Measurements from ENCODE around the gene EEFSEC. TPM values are rescaled to one million over a fixed set of nuclear protein-coding genes. Genes with fewer than 3 reads are reported as not detected.

Gene EEFSEC
- polyA plus RNA-seq, 1 donor (not counting 4 experiments of a cell fraction or from before 2014, with no cell fraction given): 8.7 TPM

- FAIRE-seq: no peak
- no peak for DNase-seq (ENCODE audit: low read depth, low spot score)
These were observed 48.0 kb downstream of the EEFSEC start for GRCh38 chr3:128201158-128201755.

GRCh38 chr3:128203169-128203568 lies 49.9 kb downstream of the EEFSEC start:
- Histone ChIP-seq H3K27ac (ENCODE audit: control insufficient read depth, insufficient read depth, low read length) (no peak overlapping the region), H3K79me2 (ENCODE audit: control insufficient read depth, insufficient read depth, low read length) (no peaks in the 10 kb centered on the region), H3K4me3 (ENCODE audit: control insufficient read depth in 2 of 3, extremely low read depth in 1 of 3, insufficient read depth in 2 of 3, low read depth in 1 of 3, low read length in 3 of 3) (no peak overlapping the region), H3K9me3 (ENCODE audit: control insufficient read depth, low read depth, low read length) (no peaks in the 10 kb centered on the region), H2AFZ (ENCODE audit: control insufficient read depth, low read length) (no peak overlapping the region), H3K4me1 (ENCODE audit: control insufficient read depth, extremely low read depth, insufficient read depth, low read length) (no peaks in the 10 kb centered on the region), H4K20me1 (ENCODE audit: control insufficient read depth, extremely low read depth, insufficient read depth, low read length) (peaks cover 3% of the 10 kb centered on the region), H3K4me2 (ENCODE audit: control insufficient read depth, extremely low read depth, insufficient read depth, low read depth, low read length) (no peak overlapping the region), H3K9ac (ENCODE audit: control insufficient read depth, extremely low read depth, insufficient read depth, low read length) (no peak overlapping the region), H3K36me3 (ENCODE audit: control insufficient read depth in 2 of 2, extremely low read depth in 1 of 2, insufficient read depth in 2 of 2, low read length in 2 of 2) (no peaks in the 10 kb centered on the region), H3K27me3 (ENCODE audit: control insufficient read depth, extremely low read depth, insufficient read depth, low read length) (no peaks in the 10 kb centered on the region), H3K9me1 (ENCODE audit: control insufficient read depth, extremely low read depth, insufficient read depth, low read length) (no peaks in the 10 kb centered on the region)
- FAIRE-seq: no peak
- TF ChIP-seq CTCF (optimal IDR thresholded peaks at IDR 0.05 in 1 of 3, IDR thresholded peaks at IDR 0.05 in 1 of 3, conservative IDR thresholded peaks at IDR 0.05 in 1 of 3; ENCODE audit: extremely low read depth in 1 of 3, insufficient read depth in 2 of 3, low read length in 3 of 3): no peak
- no peak for TF ChIP-seq EZH2 (IDR thresholded peaks at IDR 0.05; ENCODE audit: low read length)
- dilution Hi-C loops (cut with MboI; ENCODE audit: extremely low pct_ligation_motif_present, low sequenced_read_pairs): no loop called here
- DNase-seq (ENCODE audit: low read depth, low spot score): no peak

More at GRCh38 chr3:128201158-128201755, 48.0 kb downstream of the EEFSEC start:
- Histone ChIP-seq H3K27ac (ENCODE audit: control insufficient read depth, insufficient read depth, low read length) (no peak overlapping the region), H3K9me1 (ENCODE audit: control insufficient read depth, extremely low read depth, insufficient read depth, low read length) (no peaks in the 10 kb centered on the region), H3K36me3 (ENCODE audit: control insufficient read depth in 2 of 2, extremely low read depth in 1 of 2, insufficient read depth in 2 of 2, low read length in 2 of 2) (no peaks in the 10 kb centered on the region), H3K4me2 (ENCODE audit: control insufficient read depth, extremely low read depth, insufficient read depth, low read depth, low read length) (no peak overlapping the region), H3K9me3 (ENCODE audit: control insufficient read depth, low read depth, low read length) (no peaks in the 10 kb centered on the region), H3K79me2 (ENCODE audit: control insufficient read depth, insufficient read depth, low read length) (no peaks in the 10 kb centered on the region), H3K9ac (ENCODE audit: control insufficient read depth, extremely low read depth, insufficient read depth, low read length) (no peak overlapping the region), H3K4me1 (ENCODE audit: control insufficient read depth, extremely low read depth, insufficient read depth, low read length) (no peaks in the 10 kb centered on the region), H4K20me1 (ENCODE audit: control insufficient read depth, extremely low read depth, insufficient read depth, low read length) (peaks cover 3% of the 10 kb centered on the region), H3K4me3 (ENCODE audit: control insufficient read depth in 2 of 3, extremely low read depth in 1 of 3, insufficient read depth in 2 of 3, low read depth in 1 of 3, low read length in 3 of 3) (no peak overlapping the region), H2AFZ (ENCODE audit: control insufficient read depth, low read length) (no peak overlapping the region), H3K27me3 (ENCODE audit: control insufficient read depth, extremely low read depth, insufficient read depth, low read length) (no peaks in the 10 kb centered on the region)
- TF ChIP-seq EZH2 (IDR thresholded peaks at IDR 0.05; ENCODE audit: low read length): no peak
- TF ChIP-seq CTCF (optimal IDR thresholded peaks at IDR 0.05 in 1 of 3, IDR thresholded peaks at IDR 0.05 in 1 of 3, conservative IDR thresholded peaks at IDR 0.05 in 1 of 3; ENCODE audit: extremely low read depth in 1 of 3, insufficient read depth in 2 of 3, low read length in 3 of 3): no peak
- dilution Hi-C loops (cut with MboI; ENCODE audit: extremely low pct_ligation_motif_present, low sequenced_read_pairs): no loop called here
